Activated CD4-positive, alpha-beta T cell treated with anti-CD3 and anti-CD28 coated beads for 36 hours (primary cell): Measurements from ENCODE around the gene TNPO2. TPM values are rescaled to one million over a fixed set of nuclear protein-coding genes. Genes with fewer than 3 reads are reported as not detected.

Experiments used
- ATAC-seq: fragments of 200-7000 bp; cut with Tn5 transposase; one replicate; pipeline ENCODE4 v1.10.0; 2021; ENCODE audit warnings: mild to moderate bottlenecking, moderate library complexity
- CTCF ChIA-PET: fragments of 350-600 bp; sonication (Branson Sonifier 250); formaldehyde crosslinking; loops from one replicate; lab custom pipeline; 2021; ENCODE audit warnings: antibody characterized with exemption; lab: Charles Lee
- POLR2A ChIA-PET: fragments of 350-600 bp; sonication (Branson Sonifier 250); formaldehyde crosslinking; loops from one replicate; lab custom pipeline; 2021; ENCODE audit warnings: antibody characterized with exemption, inconsistent platforms; lab: Charles Lee
- DNase-seq: peaks from one replicate; pipeline ENCODE4 v3.0.0-alpha.2; 2020
- H3K27ac Mint-ChIP-seq: one replicate; pipeline ENCODE4 v1.8.0; 2021; ENCODE audit warnings: mixed read lengths
- H3K27me3 Mint-ChIP-seq: one replicate; pipeline ENCODE4 v1.8.0; 2021; ENCODE audit warnings: mixed read lengths
- H3K36me3 Mint-ChIP-seq: one replicate; pipeline ENCODE4 v1.8.0; 2021; ENCODE audit warnings: low read depth, mixed read lengths
- H3K4me1 Mint-ChIP-seq: one replicate; pipeline ENCODE4 v1.8.0; 2021; ENCODE audit warnings: mixed read lengths
- H3K4me3 Mint-ChIP-seq: one replicate; pipeline ENCODE4 v1.8.0; 2021; ENCODE audit warnings: mild to moderate bottlenecking, moderate library complexity, mixed read lengths
- H3K9me3 Mint-ChIP-seq: one replicate; pipeline ENCODE4 v1.8.0; 2021; ENCODE audit warnings: low read depth, mixed read lengths
- intact Hi-C, 2 experiments: fragments of 100-400 bp; cut with DNase I in 1 of 2; cut with micrococcal nuclease in 1 of 2; formaldehyde crosslinking; loops; one replicate each; pipeline versions ENCODE4 v1.14.2 to v1.15.1; 2022 to 2024; cut with DNase I, micrococcal nuclease
- total RNA-seq, 2 experiments: library from RNA; stranded (reverse); gene quantifications; one replicate each; pipeline ENCODE4 v1.2.3, GENCODE V29; 2021

TNPO2 gene
- total RNA-seq, 2 experiments from 2014 or later, result 84.8 to 101 TPM

GRCh38 chr19:12757544-12758274, 34.0 kb upstream of the TNPO2 start:
- Mint-ChIP-seq H3K4me3 (peak overlapping the region; percentile 19), H3K9me3 (no peaks in the 10 kb centered on the region), H3K36me3 (no peaks in the 10 kb centered on the region), H3K4me1 (peaks cover 6% of the 10 kb centered on the region), H3K27me3 (peaks cover 20% of the 10 kb centered on the region), H3K27ac (no peak overlapping the region)
- intact Hi-C loops, result loop anchor here (1.0 to 5.0 kb wide), 4 partner anchors 20 to 193 kb away; partner anchors contain the start of gene GET3 (in 1 of the 2)
- ChIA-PET POLR2A (no interaction called here), CTCF (interaction anchor here (0.6 to 14.7 kb wide), 30 partner anchors 8 to 1108 kb away, joined by 3 to 451 read pairs (median 4); partner anchors contain the start of genes FBXW9, GET3, JUNB and MAN2B1)
- peak; percentile 84 for ATAC-seq
- peak; percentile 83 for DNase-seq

GRCh38 chr19:12756150-12756883, 32.6 kb upstream of the TNPO2 start:
- DNase-seq (no peak), ATAC-seq (no peak)
- ChIA-PET POLR2A (no interaction called here), CTCF (interaction anchor here (1.0 to 12.1 kb wide), 5 partner anchors 9 to 115 kb away, joined by 3 to 153 read pairs (median 6); partner anchors contain the start of gene THSD8)
- no peak overlapping the region for H3K4me3 Mint-ChIP-seq
- intact Hi-C loops, result loop anchor here in 1 of 2 experiments (5.0 kb wide), 1 partner anchor 39 kb away; no protein-coding TSS in a partner anchor
- peaks cover 6% of the 10 kb centered on the region for H3K4me1 Mint-ChIP-seq
- H3K9me3 Mint-ChIP-seq, result no peaks in the 10 kb centered on the region
- H3K27me3 Mint-ChIP-seq, result peaks cover 25% of the 10 kb centered on the region
- H3K27ac Mint-ChIP-seq, result no peak overlapping the region
- H3K36me3 Mint-ChIP-seq, result no peaks in the 10 kb centered on the region

DNA sequence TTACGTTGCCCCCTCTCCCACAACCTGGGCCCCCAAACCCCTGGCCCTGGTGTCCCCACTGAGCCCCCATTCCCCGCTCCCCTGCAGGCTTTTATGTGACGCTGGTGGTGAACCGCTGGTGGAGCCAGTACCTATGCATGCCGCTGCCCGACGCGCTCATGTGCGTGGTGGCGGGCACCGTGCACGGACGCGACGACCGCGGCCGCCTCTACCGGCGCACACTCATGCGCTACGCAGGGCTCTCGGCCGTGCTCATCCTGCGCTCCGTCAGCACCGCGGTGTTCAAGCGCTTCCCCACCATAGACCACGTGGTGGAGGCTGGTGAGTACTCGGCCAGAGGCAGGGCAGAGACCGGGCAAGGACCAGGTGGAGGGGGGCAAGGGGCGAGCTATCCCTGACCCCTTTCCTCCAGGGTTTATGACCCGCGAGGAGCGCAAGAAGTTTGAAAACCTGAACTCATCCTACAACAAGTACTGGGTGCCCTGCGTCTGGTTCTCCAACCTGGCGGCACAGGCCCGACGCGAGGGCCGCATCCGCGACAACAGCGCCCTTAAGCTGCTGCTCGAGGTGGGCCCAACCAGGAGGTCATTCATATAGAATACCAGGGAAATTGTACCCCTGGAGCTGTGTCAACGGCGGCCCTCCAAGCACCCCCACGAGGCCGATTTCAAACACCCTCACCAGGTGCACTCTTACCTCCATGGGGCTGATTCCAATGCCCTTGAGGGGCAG, 30.9 kb upstream of the TNPO2 start:
- no peaks in the 10 kb centered on the region for H3K9me3 Mint-ChIP-seq
- H3K4me1 Mint-ChIP-seq, result peaks cover 5% of the 10 kb centered on the region
- ChIA-PET CTCF (interaction anchor here (0.6 to 1.7 kb wide), 8 partner anchors 11 to 1055 kb away, joined by 3 to 8 read pairs (median 3); no protein-coding TSS in a partner anchor), POLR2A (no interaction called here)
- no peak overlapping the region for H3K27ac Mint-ChIP-seq
- H3K4me3 Mint-ChIP-seq, result no peak overlapping the region
- no peaks in the 10 kb centered on the region for H3K36me3 Mint-ChIP-seq
- intact Hi-C loops, result loop anchor here in 1 of 2 experiments (5.0 kb wide), 1 partner anchor 37 kb away; no protein-coding TSS in a partner anchor
- DNase-seq, result no peak
- H3K27me3 Mint-ChIP-seq, result peaks cover 32% of the 10 kb centered on the region
- no peak for ATAC-seq

- POLR2A ChIA-PET, result no interaction called here
- ATAC-seq (no peak), DNase-seq (no peak)
- peaks cover 3% of the 10 kb centered on the region for H3K4me1 Mint-ChIP-seq
- H3K36me3 Mint-ChIP-seq, result peaks cover 12% of the 10 kb centered on the region
- no peak overlapping the region for H3K27ac Mint-ChIP-seq
- peaks cover 8% of the 10 kb centered on the region for H3K9me3 Mint-ChIP-seq
- intact Hi-C loops, result no loop called here
- CTCF ChIA-PET, result interaction anchor here (0.6 to 1.2 kb wide), 4 partner anchors 13 to 144 kb away, joined by 3 to 8 read pairs (median 4); no protein-coding TSS in a partner anchor
- H3K4me3 Mint-ChIP-seq, result no peak overlapping the region
- H3K27me3 Mint-ChIP-seq, result peaks cover 29% of the 10 kb centered on the region
Measured at GRCh38 chr19:12752056-12752781, 28.5 kb upstream of the TNPO2 start.

GRCh38 chr19:12751635-12752034, 27.9 kb upstream of the TNPO2 start, which contains the start of gene BEST2:
Gene BEST2 (plus strand): TSS chr19:12751791. CDS start chr19:12752593, 802 bp downstream.
- DNase-seq (no peak), ATAC-seq (no peak)
- peaks cover 8% of the 10 kb centered on the region for H3K9me3 Mint-ChIP-seq
- H3K27me3 Mint-ChIP-seq, result peaks cover 29% of the 10 kb centered on the region
- intact Hi-C loops, result no loop called here
- H3K4me3 Mint-ChIP-seq, result no peak within 1 kb of the TSS
- CTCF ChIA-PET, result no interaction called here
- H3K4me1 Mint-ChIP-seq, result peaks cover 3% of the 10 kb centered on the region
- POLR2A ChIA-PET, result no interaction called here
- H3K27ac Mint-ChIP-seq, result no peak within 1 kb of the TSS
- peaks cover 16% of the 10 kb centered on the region for H3K36me3 Mint-ChIP-seq

GRCh38 chr19:12750851-12751250, 27.1 kb upstream of the TNPO2 start:
- Mint-ChIP-seq H3K9me3 (peaks cover 8% of the 10 kb centered on the region), H3K27ac (no peak overlapping the region), H3K36me3 (peaks cover 22% of the 10 kb centered on the region), H3K4me1 (peaks cover 3% of the 10 kb centered on the region), H3K4me3 (no peak overlapping the region), H3K27me3 (peaks cover 23% of the 10 kb centered on the region)
- POLR2A ChIA-PET, result no interaction called here
- CTCF ChIA-PET, result no interaction called here
- no peak for ATAC-seq
- intact Hi-C loops, result no loop called here
- DNase-seq, result no peak

DNA sequence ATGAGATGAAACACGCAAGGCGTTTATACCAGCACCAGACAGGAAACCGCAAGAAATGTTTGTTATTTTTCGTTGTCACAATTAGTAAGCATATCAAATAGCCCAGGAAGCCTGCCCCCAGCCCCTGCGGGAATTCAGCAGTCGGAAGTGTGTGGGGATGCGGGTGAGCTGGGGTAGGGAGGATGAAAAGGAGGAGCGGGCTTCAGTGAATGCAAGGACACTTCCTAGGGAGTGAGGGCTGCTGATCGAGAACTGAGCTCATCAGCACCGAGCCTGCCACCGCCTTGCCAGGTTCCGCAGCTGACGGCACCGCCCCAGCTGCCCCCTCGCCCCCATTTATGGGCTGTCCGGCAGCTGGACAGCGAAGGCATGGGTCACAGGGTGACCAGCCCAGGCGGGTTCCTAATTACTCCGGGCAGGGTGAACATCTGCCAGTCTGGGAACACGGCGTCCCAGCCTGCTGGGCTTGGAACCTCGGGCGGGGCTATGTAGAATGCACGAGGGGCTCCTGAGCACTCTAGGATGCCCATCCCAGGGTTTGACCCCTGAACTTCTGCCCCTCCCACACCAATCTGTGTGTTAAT, 26.3 kb upstream of the TNPO2 start:
- no peak for DNase-seq
- POLR2A ChIA-PET, result no interaction called here
- peaks cover 25% of the 10 kb centered on the region for H3K36me3 Mint-ChIP-seq
- peaks cover 3% of the 10 kb centered on the region for H3K4me1 Mint-ChIP-seq
- H3K4me3 Mint-ChIP-seq, result no peak overlapping the region
- no peak for ATAC-seq
- H3K9me3 Mint-ChIP-seq, result peaks cover 8% of the 10 kb centered on the region
- CTCF ChIA-PET, result interaction anchor here (0.9 to 1.4 kb wide), 3 partner anchors 11 to 46 kb away, joined by 3 to 4 read pairs (median 4); no protein-coding TSS in a partner anchor
- H3K27ac Mint-ChIP-seq, result no peak overlapping the region
- intact Hi-C loops, result no loop called here
- peaks cover 17% of the 10 kb centered on the region for H3K27me3 Mint-ChIP-seq

DNA sequence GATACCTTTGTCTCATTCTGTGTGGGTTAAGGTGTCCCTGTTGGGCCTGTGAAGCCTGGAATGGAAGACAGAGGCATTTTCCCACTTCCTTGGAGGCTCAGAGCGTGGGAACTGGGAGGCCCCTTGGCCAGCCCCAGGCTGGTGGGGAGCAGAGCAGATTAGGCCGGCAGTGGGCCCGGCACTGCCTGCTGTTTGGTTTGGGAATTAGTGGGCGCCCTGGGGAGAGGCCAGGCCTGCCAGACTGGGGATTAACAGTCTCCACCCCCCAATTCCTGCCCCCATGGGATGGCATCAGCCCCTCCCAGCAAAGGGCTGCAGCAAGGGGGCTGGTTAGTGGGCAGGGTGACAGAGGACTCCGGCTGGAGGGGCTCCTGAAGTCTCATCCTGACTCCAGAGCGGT, 24.8 kb upstream of the TNPO2 start:
- Mint-ChIP-seq H3K9me3 (peaks cover 8% of the 10 kb centered on the region), H3K4me3 (no peak overlapping the region), H3K4me1 (peaks cover 3% of the 10 kb centered on the region), H3K27ac (no peak overlapping the region), H3K36me3 (peaks cover 29% of the 10 kb centered on the region), H3K27me3 (peaks cover 14% of the 10 kb centered on the region)
- intact Hi-C loops, result no loop called here
- no peak for DNase-seq
- POLR2A ChIA-PET, result no interaction called here
- no peak for ATAC-seq
- CTCF ChIA-PET, result no interaction called here

GRCh38 chr19:12745166-12745897, 21.6 kb upstream of the TNPO2 start:
- H3K4me3 Mint-ChIP-seq, result no peak overlapping the region
- H3K36me3 Mint-ChIP-seq, result peaks cover 41% of the 10 kb centered on the region
- ATAC-seq (no peak), DNase-seq (no peak)
- peaks cover 3% of the 10 kb centered on the region for H3K4me1 Mint-ChIP-seq
- POLR2A ChIA-PET, result interaction anchor here (0.7 kb wide), 1 partner anchor 9 kb away, joined by 3 read pairs; no protein-coding TSS in a partner anchor
- CTCF ChIA-PET, result interaction anchor here (1.3 to 1.4 kb wide), 2 partner anchors 21 to 51 kb away, joined by 3 to 4 read pairs; no protein-coding TSS in a partner anchor
- intact Hi-C loops, result no loop called here
- H3K27me3 Mint-ChIP-seq, result no peaks in the 10 kb centered on the region
- no peak overlapping the region for H3K27ac Mint-ChIP-seq
- peaks cover 8% of the 10 kb centered on the region for H3K9me3 Mint-ChIP-seq
